IMR-90 (cell line): Measurements from ENCODE around the gene PCSK2. TPM values are rescaled to one million over a fixed set of nuclear protein-coding genes. Genes with fewer than 3 reads are reported as not detected.

Source experiments
- ATAC-seq: fragments of 200-7000 bp; cut with Tn5 transposase; 2 replicates; pipeline ENCODE4 v1.9.1; 2020; ENCODE audit warnings: low read depth, mild to moderate bottlenecking, moderate library complexity
- BruUV-seq: library from RNA; stranded (reverse); fragments of 400-500 nt; replicated peaks from 2 replicates; lab custom pipeline; 2021; lab: Mats Ljungman, UMichigan
- CTCF ChIA-PET: fragments of 300-600 bp; formaldehyde crosslinking; extraction: SDS; loops from one replicate; lab custom pipeline; 2021; ENCODE audit warnings: antibody characterized with exemption; lab: Yijun Ruan, JAX
- POLR2A ChIA-PET: fragments of 300-600 bp; sonication (Branson Sonifier 250); formaldehyde crosslinking; loops from one replicate; lab custom pipeline; 2022; ENCODE audit warnings: antibody characterized with exemption; ENCODE audit not compliant: unreplicated experiment; lab: Charles Lee
- DNase-seq: peaks from one replicate; pipeline ENCODE4 v3.0.0; 2013
- H2AFZ ChIP-seq: replicated peaks from 2 replicates; pipeline ENCODE3; 2013; ENCODE audit warnings: low read length, mild to moderate bottlenecking; ENCODE audit not compliant: poor library complexity
- H2AK5ac ChIP-seq: 2 replicates; pipeline ENCODE4 v1.6.1; 2013; ENCODE audit warnings: low read depth, low read length, inconsistent platforms
- H2AK9ac ChIP-seq: replicated peaks from 2 replicates; pipeline ENCODE3; 2013; ENCODE audit warnings: mild to moderate bottlenecking, low read depth, low read length, moderate library complexity; ENCODE audit not compliant: poor library complexity
- H2BK120ac ChIP-seq: 2 replicates; pipeline ENCODE4 v1.6.1; 2013; ENCODE audit warnings: low read depth, low read length, inconsistent platforms
- H2BK15ac ChIP-seq: 3 replicates; pipeline ENCODE4 v1.6.1; 2013; ENCODE audit warnings: low read depth, low read length, inconsistent platforms
- H2BK20ac ChIP-seq: 2 replicates; pipeline ENCODE4 v1.6.1; 2013; ENCODE audit warnings: low read depth, mild to moderate bottlenecking, inconsistent platforms, low read length, moderate library complexity
- H2BK5ac ChIP-seq: 2 replicates; pipeline ENCODE4 v1.6.1; 2013; ENCODE audit warnings: mild to moderate bottlenecking, low read depth, low read length, inconsistent platforms; ENCODE audit not compliant: poor library complexity, severe bottlenecking
- H3K14ac ChIP-seq: replicated peaks from 2 replicates; pipeline ENCODE4 v1.6.1; 2013; ENCODE audit warnings: low read depth, low read length, inconsistent platforms
- H3K18ac ChIP-seq: 2 replicates; pipeline ENCODE4 v1.6.1; 2013; ENCODE audit warnings: low read depth, low read length, control low read depth
- H3K23ac ChIP-seq: 2 replicates; pipeline ENCODE4 v1.6.1; 2013; ENCODE audit warnings: low read depth, low read length, inconsistent platforms
- H3K27ac ChIP-seq: 2 replicates; pipeline ENCODE4 v1.5.1; 2013; ENCODE audit warnings: mild to moderate bottlenecking, control low read depth, low read length; ENCODE audit not compliant: insufficient read depth
- H3K27me3 ChIP-seq: 2 replicates; pipeline ENCODE4 v1.6.1; 2013; ENCODE audit warnings: low read length; ENCODE audit not compliant: control insufficient read depth, insufficient read depth
- H3K36me3 ChIP-seq: 2 replicates; pipeline ENCODE4 v1.6.1; 2013; ENCODE audit warnings: low read length, mixed read lengths; ENCODE audit not compliant: control insufficient read depth, insufficient read depth
- H3K4ac ChIP-seq: 2 replicates; pipeline ENCODE4 v1.6.1; 2013; ENCODE audit warnings: low read depth, low read length, inconsistent platforms
- H3K4me1 ChIP-seq: 2 replicates; pipeline ENCODE4 v1.6.1; 2013; ENCODE audit warnings: low read length, mixed read lengths; ENCODE audit not compliant: control insufficient read depth, insufficient read depth
- H3K4me2 ChIP-seq: 2 replicates; pipeline ENCODE4 v1.6.1; 2013; ENCODE audit warnings: low read depth, mild to moderate bottlenecking, control low read depth, low read length, moderate library complexity
- H3K4me3 ChIP-seq: 2 replicates; pipeline ENCODE4 v1.5.1; 2013; ENCODE audit warnings: low read depth, mild to moderate bottlenecking, control low read depth, low read length, moderate library complexity; ENCODE audit not compliant: insufficient read depth
- H3K56ac ChIP-seq: 2 replicates; pipeline ENCODE4 v1.6.1; 2013; ENCODE audit warnings: low read length, inconsistent platforms; ENCODE audit not compliant: insufficient read depth; ENCODE audit errors: extremely low read depth
- H3K79me1 ChIP-seq, 2 experiments: 2 replicates each; pipeline ENCODE4 v1.6.1; 2013; ENCODE audit warnings: low read length in 2 of 2, inconsistent platforms in 1 of 2, low read depth in 1 of 2
- H3K9ac ChIP-seq: 2 replicates; pipeline ENCODE4 v1.6.1; 2013; ENCODE audit warnings: low read depth, low read length, control low read depth
- H3K9me1 ChIP-seq: 2 replicates; pipeline ENCODE4 v1.6.1; 2013; ENCODE audit warnings: low read length, inconsistent platforms; ENCODE audit not compliant: insufficient read depth
- H3K9me3 ChIP-seq: 2 replicates; pipeline ENCODE4 v1.6.1; 2013; ENCODE audit warnings: low read length; ENCODE audit not compliant: control insufficient read depth, insufficient read depth
- H4K20me1 ChIP-seq: 2 replicates; pipeline ENCODE4 v1.6.1; 2013; ENCODE audit warnings: low read length, inconsistent platforms; ENCODE audit not compliant: insufficient read depth
- H4K5ac ChIP-seq: 2 replicates; pipeline ENCODE4 v1.6.1; 2013; ENCODE audit warnings: mild to moderate bottlenecking, low read depth, low read length, control low read depth
- H4K8ac ChIP-seq, 2 experiments: 2 replicates each; pipeline ENCODE4 v1.6.1; 2013; ENCODE audit warnings: low read depth in 2 of 2, low read length in 2 of 2, control low read depth in 1 of 2, inconsistent platforms in 1 of 2
- H4K91ac ChIP-seq: 2 replicates; pipeline ENCODE4 v1.6.1; 2013; ENCODE audit warnings: low read depth, low read length, inconsistent platforms; ENCODE audit not compliant: insufficient read depth
- BHLHE40 ChIP-seq: fragments of 150-350 bp; IDR thresholded peaks from 2 replicates; pipeline ENCODE4 v1.6.1; 2016; ENCODE audit warnings: mild to moderate bottlenecking, low read depth, low read length
- CEBPB ChIP-seq: IDR thresholded peaks from 2 replicates; pipeline ENCODE4 v1.6.1; 2012; ENCODE audit warnings: low read depth, low read length, improper control_type of control experiment
- CHD1 ChIP-seq: IDR thresholded peaks from 2 replicates; pipeline ENCODE4 v1.6.1; 2012; ENCODE audit warnings: low read depth, low read length, improper control_type of control experiment
- MAFK ChIP-seq: IDR thresholded peaks from 2 replicates; pipeline ENCODE4 v1.6.1; 2012; ENCODE audit warnings: low read depth, low read length, improper control_type of control experiment
- POLR2A ChIP-seq: IDR thresholded peaks from 2 replicates; pipeline ENCODE4 v1.6.1; 2012; ENCODE audit warnings: mild to moderate bottlenecking, low read depth, low read length
- RAD21 ChIP-seq: IDR thresholded peaks from 2 replicates; pipeline ENCODE4 v1.6.1; 2012; ENCODE audit warnings: low read length, improper control_type of control experiment
- RCOR1 ChIP-seq: IDR thresholded peaks from 2 replicates; pipeline ENCODE4 v1.6.1; 2012; ENCODE audit warnings: mild to moderate bottlenecking, low read length, improper control_type of control experiment; ENCODE audit not compliant: insufficient replicate concordance
- RFX5 ChIP-seq: IDR thresholded peaks from 2 replicates; pipeline ENCODE4 v1.8.0; 2012; ENCODE audit warnings: low read depth, mild to moderate bottlenecking, low read length, moderate library complexity
- SMC3 ChIP-seq: fragments of 150-350 bp; IDR thresholded peaks from 2 replicates; pipeline ENCODE4 v1.6.1; 2016; ENCODE audit warnings: low read depth, mild to moderate bottlenecking, antibody characterized with exemption, low read length, moderate library complexity
- WGBS, 2 experiments: methylation state at CpG; one replicate each; pipeline versions ENCODE4 v1.1.5 to v1.1.7; 2013; ENCODE audit warnings: missing lambda C conversion rate in 2 of 2; ENCODE audit not compliant: insufficient read length in 1 of 2; ENCODE audit errors: extremely low coverage in 2 of 2; 5-methylcytosine and 5-hydroxymethylcytosine counted together
- dilution Hi-C: fragments of 300-500 bp; cut with HindIII; formaldehyde crosslinking; loops from one replicate; pipeline ENCODE4 v1.14.3; 2018; ENCODE audit warnings: low sequenced_read_pairs; ENCODE audit not compliant: unreplicated experiment
- in situ Hi-C: fragments of 300-500 bp; cut with MboI; formaldehyde crosslinking; loops from 3 replicates; pipeline ENCODE4 v1.14.3; 2019; ENCODE audit warnings: low sequenced_read_pairs, inconsistent platforms, mixed read lengths
- intact Hi-C: fragments of 100-400 bp; cut with micrococcal nuclease; formaldehyde crosslinking; loops from 2 replicates; pipeline ENCODE4 v1.10.0; 2022
- polyA plus RNA-seq, 3 experiments: library from polyadenylated mRNA; depleted of rRNA; stranded (reverse); fragments of >200 nt; gene quantifications; 2 replicates each; pipeline ENCODE4 v1.2.3, GENCODE V29; 2012; ENCODE audit warnings: low replicate concordance in 1 of 3
- total RNA-seq: library from RNA; depleted of rRNA; stranded (reverse); fragments of >200 nt; gene quantifications from 2 replicates; pipeline ENCODE4 v1.2.3, GENCODE V29; 2012
- TF ChIP-seq, protein P1 (sequence below): conservative IDR thresholded peaks from 2 replicates; pipeline ENCODE4 v1.5.1; 2012; ENCODE audit warnings: mild to moderate bottlenecking, low read depth, low read length, improper control_type of control experiment

PCSK2 gene
- total and polyA plus RNA-seq, 2 of the 4 experiments (the other 2 are of a cell fraction) = not detected

DNA sequence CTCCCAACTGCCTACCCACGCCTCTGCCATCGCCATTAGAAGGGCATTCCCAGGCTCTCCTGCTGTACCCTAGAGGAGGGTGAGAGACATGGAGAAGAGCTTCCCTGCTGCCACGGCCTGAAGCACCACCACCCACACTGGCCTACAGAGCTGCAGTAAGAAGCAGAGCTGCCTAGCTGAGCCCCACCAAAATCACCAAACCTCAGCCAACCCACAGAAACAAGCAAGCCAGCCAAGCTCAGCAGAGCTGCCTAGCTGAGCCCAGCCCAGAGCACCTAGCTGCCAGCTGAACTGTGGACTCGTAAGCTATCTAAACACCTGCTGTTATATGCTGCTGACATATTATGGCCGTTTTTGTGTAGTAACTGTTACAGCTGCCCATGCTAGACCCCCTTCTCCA is 149.2 kb downstream of the PCSK2 start:
- in situ Hi-C loops (no loop called here), intact Hi-C loops (no loop called here), dilution Hi-C loops (no loop called here)
- H3K9me1 ChIP-seq = no peaks in the 10 kb centered on the region
- H2BK15ac ChIP-seq = no peak overlapping the region
- H4K91ac ChIP-seq = no peak overlapping the region
- TF ChIP-seq RCOR1 (no peak), SMC3 (no peak), CEBPB (no peak), MAFK (no peak), RAD21 (no peak), BHLHE40 (no peak), RFX5 (no peak), CHD1 (no peak), POLR2A (no peak)
- TF ChIP-seq, protein P1, sequence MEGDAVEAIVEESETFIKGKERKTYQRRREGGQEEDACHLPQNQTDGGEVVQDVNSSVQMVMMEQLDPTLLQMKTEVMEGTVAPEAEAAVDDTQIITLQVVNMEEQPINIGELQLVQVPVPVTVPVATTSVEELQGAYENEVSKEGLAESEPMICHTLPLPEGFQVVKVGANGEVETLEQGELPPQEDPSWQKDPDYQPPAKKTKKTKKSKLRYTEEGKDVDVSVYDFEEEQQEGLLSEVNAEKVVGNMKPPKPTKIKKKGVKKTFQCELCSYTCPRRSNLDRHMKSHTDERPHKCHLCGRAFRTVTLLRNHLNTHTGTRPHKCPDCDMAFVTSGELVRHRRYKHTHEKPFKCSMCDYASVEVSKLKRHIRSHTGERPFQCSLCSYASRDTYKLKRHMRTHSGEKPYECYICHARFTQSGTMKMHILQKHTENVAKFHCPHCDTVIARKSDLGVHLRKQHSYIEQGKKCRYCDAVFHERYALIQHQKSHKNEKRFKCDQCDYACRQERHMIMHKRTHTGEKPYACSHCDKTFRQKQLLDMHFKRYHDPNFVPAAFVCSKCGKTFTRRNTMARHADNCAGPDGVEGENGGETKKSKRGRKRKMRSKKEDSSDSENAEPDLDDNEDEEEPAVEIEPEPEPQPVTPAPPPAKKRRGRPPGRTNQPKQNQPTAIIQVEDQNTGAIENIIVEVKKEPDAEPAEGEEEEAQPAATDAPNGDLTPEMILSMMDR = no peak
- no peaks in the 10 kb centered on the region for H3K79me1 ChIP-seq
- H2AK5ac ChIP-seq = no peak overlapping the region
- no peak overlapping the region for H2AFZ ChIP-seq
- DNase-seq (no peak), ATAC-seq (no peak)
- no peak overlapping the region for H2BK5ac ChIP-seq
- H4K5ac ChIP-seq = no peak overlapping the region
- no peaks in the 10 kb centered on the region for H3K36me3 ChIP-seq
- H2AK9ac ChIP-seq = no peak overlapping the region
- no peak overlapping the region for H3K23ac ChIP-seq
- ChIA-PET POLR2A (no interaction called here), CTCF (no interaction called here)
- no peak overlapping the region for H2BK20ac ChIP-seq
- no peak overlapping the region for H3K56ac ChIP-seq
- H2BK120ac ChIP-seq = no peak overlapping the region
- no peak overlapping the region for H4K8ac ChIP-seq
- H3K27ac ChIP-seq = no peak overlapping the region
- H3K4me2 ChIP-seq = no peak overlapping the region
- no peak overlapping the region for H3K4ac ChIP-seq
- H3K9ac ChIP-seq = no peak overlapping the region
- H3K14ac ChIP-seq = no peak overlapping the region
- 20% methylated on average over 1 of the region's 5 CpGs; no CpG with 5 or more reads in 1 of the 2 experiments for WGBS, 2 experiments
- H3K4me1 ChIP-seq = no peaks in the 10 kb centered on the region
- no peak overlapping the region for H3K4me3 ChIP-seq
- no peaks in the 10 kb centered on the region for H3K27me3 ChIP-seq
- H4K20me1 ChIP-seq = no peaks in the 10 kb centered on the region
- H3K9me3 ChIP-seq = no peaks in the 10 kb centered on the region
- no peak overlapping the region for H3K18ac ChIP-seq
- no TSS peak for BruUV-seq
